ENCODE results near the gene DENND2A.
"Not testable (repeated sequence)": the region's sequence is repeated elsewhere in the genome, so short reads cannot be mapped to it uniquely, and the experiment has no call there.

The DENND2A gene

GRCh38 chr7:140673063-140673773, 32.6 kb upstream of the DENND2A start:
- DNase-seq: no peak

DNA sequence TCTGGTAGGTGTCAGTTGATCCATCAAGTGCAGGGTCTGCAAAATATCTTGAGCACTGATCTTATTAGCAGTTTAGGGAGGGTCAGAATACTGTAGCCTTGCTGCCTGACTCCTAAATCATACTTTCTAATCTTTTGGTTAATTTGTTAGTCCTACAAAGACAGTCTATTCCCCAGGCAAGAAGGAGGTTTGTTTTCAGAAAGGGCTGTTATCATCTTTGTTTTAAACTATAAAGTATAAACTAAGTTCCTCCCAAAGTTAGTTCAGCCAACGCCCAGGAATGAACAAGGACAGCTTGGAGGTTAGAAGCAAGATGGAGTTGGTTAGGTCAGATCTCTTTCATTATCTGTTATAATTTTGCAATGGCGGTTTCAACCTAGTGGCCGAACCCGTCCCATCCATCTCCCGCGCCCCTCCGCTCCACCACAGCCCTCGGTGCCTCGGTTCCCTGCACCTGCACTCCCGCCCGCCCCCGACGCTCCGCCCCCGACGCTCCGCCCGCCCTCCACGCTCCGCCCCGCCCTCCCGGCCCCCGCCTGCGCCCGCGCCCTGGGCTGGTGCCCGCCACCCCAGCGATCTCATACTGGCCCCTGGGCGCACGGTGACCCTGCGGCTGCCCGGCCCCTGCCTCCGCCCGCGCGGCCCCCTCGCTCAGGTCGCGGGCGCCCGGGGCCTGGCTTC, 31.9 kb upstream of the DENND2A start, which contains the start of gene ADCK2:
Gene ADCK2 (plus strand): TSS at position 564 of the 681 bp plus-strand sequence. CDS start 386 bp downstream, outside the sequence.
- peak; percentile 18 for DNase-seq

GRCh38 chr7:140671966-140672365, 31.4 kb upstream of the DENND2A start:
- DNase-seq: no peak

DNA sequence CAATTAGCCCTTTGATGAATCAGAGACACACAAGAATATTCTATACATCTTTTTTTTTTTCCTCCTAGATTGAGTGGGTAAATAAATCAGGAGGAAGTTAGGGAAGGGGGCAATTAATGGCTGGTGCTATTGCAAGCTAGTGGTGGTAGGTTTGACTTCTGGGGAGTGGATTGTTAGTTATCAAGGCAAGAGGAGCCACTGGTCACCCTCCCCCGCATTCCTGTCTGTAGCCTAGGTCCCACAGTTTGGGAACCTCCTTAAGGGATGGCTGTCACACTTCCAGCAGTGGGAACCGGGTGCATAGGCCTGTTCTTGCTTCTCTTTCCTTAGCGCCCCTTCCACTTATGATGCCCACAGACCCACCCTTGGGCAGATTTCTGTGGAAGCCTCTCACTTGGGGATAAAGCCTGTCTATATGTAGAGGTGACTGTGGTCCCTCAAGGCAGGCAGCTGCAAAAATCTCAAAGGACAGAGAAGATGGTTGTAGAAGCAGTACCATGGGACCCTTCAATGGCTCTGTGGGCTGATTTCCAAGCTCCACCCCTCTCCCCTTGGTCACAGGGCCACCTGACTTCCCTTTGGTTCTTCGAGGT, 29.8 kb upstream of the DENND2A start:
- DNase-seq: no peak

DNA sequence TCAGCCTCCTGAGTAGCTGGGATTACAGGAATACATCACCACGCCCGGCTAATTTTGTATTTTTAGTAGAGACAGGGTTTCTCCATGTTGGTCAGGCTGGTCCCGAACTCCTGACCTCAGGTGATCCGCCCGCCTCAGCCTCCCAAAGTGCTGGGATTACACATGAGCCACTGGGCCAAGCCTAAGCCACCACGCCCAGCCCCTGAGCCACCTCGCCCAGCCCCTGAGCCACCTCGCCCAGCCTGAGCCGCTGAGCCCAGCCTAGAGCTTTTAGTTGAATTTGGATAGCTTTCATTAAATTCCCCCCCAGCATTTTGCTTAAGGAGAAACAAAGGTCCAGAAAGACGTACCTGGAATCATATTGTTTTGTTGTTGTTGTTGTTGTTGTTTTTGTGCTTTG, 29.2 kb upstream of the DENND2A start:
- DNase-seq: not testable (repeated sequence)

- DNase-seq: no peak
These were observed 28.7 kb upstream of the DENND2A start for GRCh38 chr7:140669352-140669751.

GRCh38 chr7:140668641-140669040, 28.0 kb upstream of the DENND2A start:
- DNase-seq: no peak

DNA sequence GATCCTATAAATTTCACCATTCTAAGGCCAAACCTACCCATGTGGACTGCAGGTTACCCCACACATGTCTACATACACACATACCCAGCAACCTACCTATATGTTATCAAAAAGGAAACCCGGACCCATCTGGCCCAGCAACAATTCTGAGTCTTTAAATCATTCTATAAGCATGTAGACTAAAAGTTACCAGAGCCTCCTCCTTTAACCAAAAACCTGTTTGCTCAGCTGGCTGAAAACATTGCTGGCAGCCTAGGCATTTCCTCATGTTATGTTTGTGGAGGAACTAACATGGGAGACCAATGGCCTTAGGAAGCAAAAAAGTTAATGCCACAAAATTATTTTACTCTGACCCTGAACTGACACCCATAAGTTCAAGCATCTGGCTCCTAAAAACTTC, 26.9 kb upstream of the DENND2A start:
- no peak for DNase-seq

DNA sequence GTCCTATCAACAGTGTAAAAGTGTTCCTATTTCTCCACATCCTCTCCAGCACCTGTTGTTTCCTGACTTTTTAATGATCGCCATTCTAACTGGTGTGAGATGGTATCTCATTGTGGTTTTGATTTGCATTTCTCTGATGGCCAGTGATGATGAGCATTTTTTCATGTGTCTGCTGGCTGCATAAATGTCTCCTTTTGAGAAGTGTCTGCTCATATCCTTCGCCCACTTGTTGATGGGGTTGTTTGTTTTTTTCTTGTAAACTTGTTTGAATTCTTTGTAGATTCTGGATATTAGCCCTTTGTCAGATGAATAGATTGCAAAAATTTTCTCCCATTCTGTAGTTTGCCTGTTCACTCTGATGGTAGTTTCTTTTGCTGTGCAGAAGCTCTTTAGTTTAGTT, 22.3 kb upstream of the DENND2A start:
- DNase-seq: not testable (repeated sequence)

DNA sequence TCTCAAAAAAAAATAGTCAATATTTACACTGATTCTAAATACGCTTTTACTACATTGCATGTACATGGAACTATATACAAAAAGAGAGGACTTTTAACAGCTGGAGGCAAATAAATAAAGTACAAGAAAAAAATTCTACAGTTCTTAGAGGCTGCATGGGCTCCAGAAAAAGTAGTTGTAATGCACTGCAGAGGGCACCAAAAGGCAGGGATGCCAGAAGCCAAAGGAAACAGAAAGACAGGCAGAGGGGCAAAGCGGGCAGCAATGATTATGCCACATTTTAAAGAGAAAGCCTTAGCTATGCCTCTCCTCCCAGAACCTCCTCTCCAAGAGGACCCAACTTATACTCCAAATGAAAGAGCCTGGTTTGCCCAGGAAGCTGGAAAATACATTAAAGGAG, 20.5 kb upstream of the DENND2A start:
- DNase-seq: no peak

DNA sequence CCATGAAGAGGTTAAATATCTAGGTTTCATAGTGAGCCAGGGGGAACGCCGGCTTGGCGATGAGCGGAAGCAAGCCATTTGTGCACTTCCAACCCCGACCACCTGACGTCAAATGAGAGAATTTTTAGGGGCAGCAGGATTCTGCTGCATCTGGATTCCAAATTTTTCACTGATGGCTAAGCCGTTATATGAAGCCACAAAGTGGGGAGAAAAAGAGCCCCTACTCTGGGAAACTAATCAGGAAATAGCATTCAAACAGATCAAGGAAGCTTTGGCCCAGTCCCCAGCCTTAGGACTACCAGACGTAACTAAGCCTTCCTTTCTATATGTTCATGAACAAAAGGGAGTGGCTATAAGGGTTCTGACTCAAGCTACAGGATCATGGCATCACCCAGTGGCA, 19.2 kb upstream of the DENND2A start:
- no peak for DNase-seq

DNA sequence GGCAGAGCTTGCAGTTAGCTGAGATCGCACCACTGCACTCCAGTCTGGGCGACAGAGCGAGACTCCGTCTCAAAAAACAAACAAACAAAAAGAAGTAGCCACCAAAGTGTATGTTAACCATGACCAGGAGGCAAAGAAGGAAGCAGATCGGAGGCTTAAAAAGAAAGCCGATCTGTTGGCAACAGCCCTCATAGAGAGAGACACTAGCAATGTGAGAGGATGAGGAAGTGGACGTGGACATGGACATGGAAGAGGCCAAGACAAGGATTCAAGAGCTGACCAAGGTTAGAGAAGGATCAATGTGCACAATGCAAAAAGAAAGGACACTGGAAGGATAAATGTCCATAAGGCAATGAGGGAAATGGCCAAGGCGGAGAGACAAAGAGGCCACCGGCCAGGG, 17.3 kb upstream of the DENND2A start:
- DNase-seq: no peak

- no peak for DNase-seq
These were observed 16.2 kb upstream of the DENND2A start for GRCh38 chr7:140656548-140657515.

DNA sequence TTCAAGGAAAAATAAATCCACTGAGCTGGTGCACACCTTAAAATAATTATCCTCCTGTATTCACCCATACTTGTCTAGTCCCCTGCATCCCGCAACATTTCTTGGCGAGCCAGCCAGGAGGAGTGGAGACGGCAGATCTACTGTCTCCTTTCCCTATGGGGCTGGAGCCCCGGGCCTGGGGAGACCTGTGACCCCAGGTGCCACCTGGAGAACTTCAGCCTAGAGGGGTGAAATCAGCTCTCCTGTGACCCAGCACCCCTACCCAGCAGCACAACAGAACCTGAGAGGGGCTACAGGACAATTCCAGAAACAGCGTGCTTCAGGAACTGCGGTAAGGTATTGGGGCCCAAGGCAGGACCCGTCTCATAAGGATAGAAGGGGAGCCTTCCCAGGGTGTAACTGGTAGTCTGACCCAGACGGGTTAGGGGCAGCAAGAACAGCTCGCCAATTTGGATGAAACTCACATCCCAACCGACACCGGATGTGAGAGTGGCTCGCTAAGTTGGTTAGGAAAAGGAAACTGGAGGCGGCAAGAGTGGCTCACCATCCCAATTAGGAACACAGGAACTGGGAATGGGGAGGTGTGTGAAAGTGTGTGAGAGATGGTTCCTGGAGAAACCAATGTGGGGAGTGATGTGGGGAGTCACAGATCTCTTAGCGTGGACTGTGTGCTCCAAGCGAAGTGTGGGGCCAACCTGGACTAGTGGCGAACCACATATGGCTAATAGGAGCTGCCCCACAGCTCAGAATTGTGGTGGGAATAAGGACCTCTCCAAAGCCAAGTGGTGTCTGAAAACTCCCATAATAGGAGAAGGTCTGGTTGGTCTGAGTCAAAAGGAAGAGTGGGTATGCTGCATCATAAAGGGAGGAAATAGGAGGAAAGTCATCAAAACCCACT, 15.1 kb upstream of the DENND2A start:
- no peak for DNase-seq

- DNase-seq: no peak
These were observed 14.0 kb upstream of the DENND2A start for GRCh38 chr7:140654661-140655060.

- DNase-seq: no peak
These were observed 13.4 kb upstream of the DENND2A start for GRCh38 chr7:140654109-140654387.

DNA sequence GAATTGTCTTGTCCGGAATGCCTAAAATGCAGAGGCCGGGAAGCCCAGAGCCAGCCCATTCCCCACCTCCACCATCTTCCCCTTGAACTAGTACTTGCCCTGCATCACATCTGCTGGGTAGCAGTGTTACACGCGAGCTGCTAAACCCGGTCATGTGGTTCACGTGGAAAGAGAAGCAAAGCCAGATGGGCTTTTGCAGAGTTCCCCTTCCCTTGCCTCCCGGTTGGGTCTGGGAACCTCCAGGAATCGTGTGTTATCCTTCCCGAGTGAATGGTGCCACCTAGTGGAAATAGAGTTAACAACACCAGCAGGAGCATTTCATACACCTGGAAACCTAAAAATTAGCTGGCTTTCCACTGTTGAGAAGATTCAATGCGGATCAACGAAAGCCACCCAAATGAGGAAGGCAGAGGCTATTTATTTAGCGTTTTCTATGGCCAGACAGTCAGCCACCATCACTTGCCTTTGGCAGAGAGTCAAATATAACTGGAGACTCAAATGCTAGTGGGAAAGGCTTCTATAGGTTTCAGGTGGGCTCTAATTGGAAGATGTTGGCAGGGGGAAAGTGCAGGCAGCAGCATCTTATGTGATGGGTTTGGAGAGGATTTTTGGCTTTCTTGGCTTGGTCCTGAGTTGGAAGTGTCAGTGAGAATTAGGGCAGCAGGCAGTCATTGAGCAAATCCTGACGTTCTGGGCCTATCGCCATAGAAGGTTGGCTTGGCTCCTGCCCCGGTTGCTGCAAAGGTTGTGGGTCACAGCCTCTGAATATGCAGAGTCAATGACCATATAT, 12.9 kb upstream of the DENND2A start:
- DNase-seq: peak; percentile 88

- no peak for DNase-seq
These were observed 9.8 kb upstream of the DENND2A start for GRCh38 chr7:140650367-140650766.

DNA sequence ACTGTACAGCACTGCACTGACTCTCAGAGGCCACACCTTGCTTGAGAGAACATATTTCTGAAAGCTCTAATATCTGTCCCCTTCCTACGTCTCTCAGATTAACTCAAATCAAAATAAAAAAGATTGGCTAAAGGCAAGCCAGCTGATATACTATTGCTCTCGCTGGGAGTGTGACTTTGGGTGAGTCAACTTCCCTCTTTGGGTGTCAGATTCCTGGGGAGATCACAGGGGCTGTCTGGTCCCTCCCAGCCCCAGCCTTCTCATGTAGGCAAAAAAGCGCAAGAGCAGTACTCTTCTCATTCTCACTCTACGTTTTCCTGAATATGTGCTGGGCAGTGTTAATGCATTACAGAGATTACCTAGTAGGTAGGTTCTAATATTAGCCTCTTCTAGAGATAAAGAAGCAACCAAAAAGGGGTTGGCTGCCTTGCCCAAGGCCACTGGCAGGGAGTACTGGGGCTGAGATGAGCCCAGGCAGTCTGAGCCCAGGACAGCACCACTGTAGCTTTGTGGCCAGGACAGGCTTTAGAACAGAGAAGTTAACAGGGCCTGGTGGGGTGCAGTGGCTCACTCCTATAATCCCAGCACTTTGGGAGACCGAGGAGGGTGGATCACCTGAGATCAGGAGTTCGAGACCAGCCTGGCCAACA, 9.1 kb upstream of the DENND2A start:
- DNase-seq: no peak

DNA sequence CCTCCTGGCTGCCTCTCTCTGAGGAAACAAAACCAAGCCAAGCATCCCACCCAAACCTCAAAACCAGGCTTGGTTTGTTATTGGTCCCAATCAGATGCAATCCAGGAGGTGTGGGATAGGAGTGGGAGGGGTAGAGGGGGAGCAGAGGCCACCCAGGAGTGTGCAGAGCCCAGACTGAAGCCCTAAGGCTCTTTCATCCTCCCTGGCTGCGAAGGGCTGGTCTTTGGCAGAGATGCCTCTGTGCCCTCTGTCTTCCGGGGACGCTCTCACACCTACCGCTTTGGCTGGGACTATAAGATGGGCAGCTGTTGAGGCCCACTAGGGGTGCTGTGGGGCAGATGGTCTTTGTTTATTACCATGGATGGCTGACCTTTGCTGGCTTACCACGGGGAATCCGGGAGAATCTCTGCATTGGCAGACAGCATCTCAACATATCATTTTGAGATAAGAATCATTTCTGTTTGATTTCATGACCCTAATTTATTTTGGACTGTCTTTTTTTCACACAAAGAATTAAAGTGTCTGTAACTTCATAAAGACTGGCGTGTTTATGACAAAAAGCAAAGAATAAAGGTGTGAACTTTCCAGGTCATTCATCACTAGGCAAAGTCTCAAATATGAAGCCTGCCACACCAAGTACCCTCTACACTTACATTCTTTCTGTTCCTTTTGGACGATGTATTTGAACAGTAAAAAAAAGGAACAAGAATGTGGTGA, 6.5 kb upstream of the DENND2A start:
- DNase-seq: peak; percentile 86

Data from NCI-H1694 (cell line).